OCI-LY7 (cell line): ENCODE measurements around the gene PROKR1. TPM values are rescaled to one million over a fixed set of nuclear protein-coding genes. Genes with fewer than 3 reads are reported as not detected.

Source experiments
- BruUV-seq: library from RNA; stranded (reverse); fragments of 400-500 nt; replicated peaks from 2 replicates; lab custom pipeline; 2021; lab: Mats Ljungman, UMichigan
- CTCF ChIA-PET: fragments of 300-600 bp; sonication (Branson Sonifier 250); formaldehyde crosslinking; loops from one replicate; lab custom pipeline; 2022; ENCODE audit warnings: antibody characterized with exemption; ENCODE audit not compliant: unreplicated experiment; lab: Charles Lee
- POLR2A ChIA-PET: fragments of 300-600 bp; sonication (Branson Sonifier 250); formaldehyde crosslinking; loops from one replicate; lab custom pipeline; 2022; ENCODE audit warnings: antibody characterized with exemption; lab: Charles Lee
- DNase-seq: peaks from one replicate; pipeline ENCODE4 v3.0.0-alpha.2; 2015; ENCODE audit warnings: low spot score
- H2AFZ ChIP-seq: fragments of 200-600 bp; sonication (generic), shearing (Covaris generic); 2 replicates; pipeline ENCODE4 v1.6.1; 2014; ENCODE audit warnings: mild to moderate bottlenecking, antibody characterized with exemption, low read length, moderate library complexity
- H3K27ac ChIP-seq: fragments of 200-600 bp; sonication (generic); 2 replicates; pipeline ENCODE4 v1.5.1; 2014; ENCODE audit warnings: mixed run types, low read depth, mild to moderate bottlenecking, moderate library complexity, low read length, inconsistent platforms; ENCODE audit not compliant: poor library complexity, severe bottlenecking
- H3K36me3 ChIP-seq: fragments of 200-600 bp; sonication (generic); 2 replicates; pipeline ENCODE4 v1.6.1; 2014; ENCODE audit warnings: mild to moderate bottlenecking, antibody characterized with exemption, low read length, moderate library complexity, mixed read lengths; ENCODE audit not compliant: insufficient read depth
- H3K4me1 ChIP-seq: fragments of 200-600 bp; sonication (generic); 2 replicates; pipeline ENCODE4 v1.5.1; 2014; ENCODE audit warnings: mild to moderate bottlenecking, low read length; ENCODE audit not compliant: insufficient read depth, poor library complexity, severe bottlenecking
- H3K4me2 ChIP-seq: fragments of 200-600 bp; sonication (generic); 2 replicates; pipeline ENCODE4 v1.6.1; 2014; ENCODE audit warnings: mild to moderate bottlenecking, low read length
- H3K4me3 ChIP-seq: fragments of 200-600 bp; sonication (generic); 2 replicates; pipeline ENCODE4 v1.5.1; 2014; ENCODE audit warnings: mild to moderate bottlenecking, low read depth, low read length; ENCODE audit not compliant: poor library complexity, severe bottlenecking
- H3K79me2 ChIP-seq: fragments of 200-600 bp; sonication (generic); 2 replicates; pipeline ENCODE4 v1.6.1; 2016; ENCODE audit warnings: low read depth, mild to moderate bottlenecking, low read length, moderate library complexity, mixed read lengths; ENCODE audit not compliant: insufficient read depth
- H3K9me2 ChIP-seq: fragments of 200-600 bp; sonication (generic); 2 replicates; pipeline ENCODE4 v1.6.1; 2016; ENCODE audit warnings: mild to moderate bottlenecking, low read length, mixed read lengths; ENCODE audit not compliant: insufficient read depth
- H3K9me3 ChIP-seq: fragments of 200-600 bp; sonication (generic); 2 replicates; pipeline ENCODE4 v1.6.1; 2014; ENCODE audit warnings: mild to moderate bottlenecking, mixed run types, low read length, mixed read lengths
- H4K20me1 ChIP-seq: fragments of 200-600 bp; sonication (generic); 2 replicates; pipeline ENCODE4 v1.6.1; 2014; ENCODE audit warnings: mild to moderate bottlenecking, antibody characterized with exemption, low read length, moderate library complexity, mixed read lengths; ENCODE audit not compliant: insufficient read depth
- CTCF ChIP-seq: fragments of 200-600 bp; sonication (generic); conservative IDR thresholded peaks from 2 replicates; pipeline ENCODE4 v1.5.1; 2014; ENCODE audit warnings: mild to moderate bottlenecking, antibody characterized with exemption, low read length, moderate library complexity, mixed read lengths
- EZH2phosphoT487 ChIP-seq: fragments of 200-600 bp; sonication (generic); IDR thresholded peaks from 2 replicates; pipeline ENCODE4 v1.6.1; 2018; ENCODE audit warnings: low read depth, borderline replicate concordance, mild to moderate bottlenecking, mixed run types, antibody characterized with exemption, low read length, moderate library complexity, mixed read lengths
- intact Hi-C: fragments of 100-400 bp; cut with micrococcal nuclease; formaldehyde crosslinking; loops from one replicate; pipeline ENCODE4 v1.10.0; 2022; ENCODE audit not compliant: unreplicated experiment
- total RNA-seq, 2 experiments: library from RNA; depleted of rRNA in 1 of 2; stranded (reverse); fragments of >200 nt in 1 of 2; shearing (Covaris generic) in 1 of 2; gene quantifications; 2 replicates each; pipeline ENCODE4 v1.2.3, GENCODE V29; 2014 to 2022

The PROKR1 gene
- total RNA-seq, 2 experiments from 2014 or later, result 0.28 TPM; not detected in 1

DNA sequence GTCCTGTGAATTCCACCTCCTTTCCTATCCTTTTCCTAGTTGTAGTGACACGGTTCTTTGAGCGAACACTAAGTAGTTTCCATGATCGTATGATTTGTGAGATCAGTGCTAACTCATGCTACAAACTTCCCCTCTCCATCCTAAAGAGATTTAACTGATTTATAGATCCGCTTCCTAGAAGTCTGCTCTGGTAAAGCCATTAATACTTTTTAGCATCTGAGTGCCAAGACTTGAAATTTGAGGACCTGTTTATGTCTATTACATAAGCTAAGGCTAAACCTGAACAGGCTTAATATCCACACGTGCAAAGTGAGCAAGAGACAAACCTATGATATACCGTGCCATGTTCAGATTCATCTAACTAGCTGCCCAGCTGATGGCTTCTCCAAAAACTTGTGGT, 14.9 kb downstream of the PROKR1 start:
- no peak for TF ChIP-seq EZH2phosphoT487
- no peak for TF ChIP-seq CTCF
- no peak for DNase-seq
- no peak overlapping the region for H3K27ac ChIP-seq
- H2AFZ ChIP-seq, result no peak overlapping the region
- no TSS peak for BruUV-seq
- H3K79me2 ChIP-seq, result no peaks in the 10 kb centered on the region
- H3K4me1 ChIP-seq, result peaks cover 10% of the 10 kb centered on the region
- no peaks in the 10 kb centered on the region for H3K9me2 ChIP-seq
- H3K9me3 ChIP-seq, result no peaks in the 10 kb centered on the region
- no peaks in the 10 kb centered on the region for H4K20me1 ChIP-seq
- ChIA-PET CTCF (no interaction called here), POLR2A (interaction anchor here (1.5 kb wide), 1 partner anchor 13 kb away, joined by 3 read pairs; no protein-coding TSS in a partner anchor)
- no peaks in the 10 kb centered on the region for H3K36me3 ChIP-seq
- no peak overlapping the region for H3K4me2 ChIP-seq
- intact Hi-C loops, result no loop called here
- no peak overlapping the region for H3K4me3 ChIP-seq

- TF ChIP-seq EZH2phosphoT487 (no peak), CTCF (no peak)
- Histone ChIP-seq H3K4me1 (peaks cover 10% of the 10 kb centered on the region), H4K20me1 (no peaks in the 10 kb centered on the region), H3K4me3 (no peak overlapping the region), H2AFZ (no peak overlapping the region), H3K9me2 (no peaks in the 10 kb centered on the region), H3K9me3 (no peaks in the 10 kb centered on the region), H3K79me2 (no peaks in the 10 kb centered on the region), H3K36me3 (no peaks in the 10 kb centered on the region), H3K27ac (no peak overlapping the region), H3K4me2 (no peak overlapping the region)
- POLR2A ChIA-PET, result interaction anchor here (1.1 kb wide), 1 partner anchor 100 kb away, joined by 3 read pairs; no protein-coding TSS in a partner anchor
- no TSS peak for BruUV-seq
- no peak for DNase-seq
- intact Hi-C loops, result no loop called here
- CTCF ChIA-PET, result interaction anchor here (0.6 kb wide), 1 partner anchor 249 kb away, joined by 3 read pairs; no protein-coding TSS in a partner anchor
Observed at GRCh38 chr2:68659081-68659480, 15.7 kb downstream of the PROKR1 start.

- Histone ChIP-seq H3K4me2 (no peak overlapping the region), H3K9me2 (no peaks in the 10 kb centered on the region), H2AFZ (no peak overlapping the region), H3K4me1 (peaks cover 10% of the 10 kb centered on the region), H3K4me3 (no peak overlapping the region), H3K79me2 (no peaks in the 10 kb centered on the region), H3K36me3 (no peaks in the 10 kb centered on the region), H3K9me3 (no peaks in the 10 kb centered on the region), H3K27ac (no peak overlapping the region), H4K20me1 (no peaks in the 10 kb centered on the region)
- DNase-seq, result no peak
- intact Hi-C loops, result no loop called here
- TF ChIP-seq CTCF, result no peak
- no peak for TF ChIP-seq EZH2phosphoT487
- POLR2A ChIA-PET, result interaction anchor here (0.6 to 0.9 kb wide), 4 partner anchors 22 to 337 kb away, joined by 3 to 5 read pairs (median 4); no protein-coding TSS in a partner anchor
- no TSS peak for BruUV-seq
- CTCF ChIA-PET, result no interaction called here
Observed at GRCh38 chr2:68660658-68661057, 17.3 kb downstream of the PROKR1 start.
